ENCODE results near the gene FKBP5. TPM values are rescaled to one million over a fixed set of nuclear protein-coding genes. Genes with fewer than 3 reads are reported as not detected.

The FKBP5 gene
- total RNA-seq, 1 donor from 2014 or later: 128 TPM

- intact Hi-C loops (cut with DNase I): no loop called here
- Histone ChIP-seq H3K4me1 (peaks cover 61% of the 10 kb centered on the region), H3K27me3 (ENCODE audit: low read depth) (no peaks in the 10 kb centered on the region), H3K27ac (peak overlapping the region; percentile 33), H3K9me3 (no peaks in the 10 kb centered on the region), H3K36me3 (peaks cover 93% of the 10 kb centered on the region), H3K4me3 (no peak overlapping the region)
- ATAC-seq (no peak), DNase-seq (no peak)
- TF ChIP-seq, protein P1, sequence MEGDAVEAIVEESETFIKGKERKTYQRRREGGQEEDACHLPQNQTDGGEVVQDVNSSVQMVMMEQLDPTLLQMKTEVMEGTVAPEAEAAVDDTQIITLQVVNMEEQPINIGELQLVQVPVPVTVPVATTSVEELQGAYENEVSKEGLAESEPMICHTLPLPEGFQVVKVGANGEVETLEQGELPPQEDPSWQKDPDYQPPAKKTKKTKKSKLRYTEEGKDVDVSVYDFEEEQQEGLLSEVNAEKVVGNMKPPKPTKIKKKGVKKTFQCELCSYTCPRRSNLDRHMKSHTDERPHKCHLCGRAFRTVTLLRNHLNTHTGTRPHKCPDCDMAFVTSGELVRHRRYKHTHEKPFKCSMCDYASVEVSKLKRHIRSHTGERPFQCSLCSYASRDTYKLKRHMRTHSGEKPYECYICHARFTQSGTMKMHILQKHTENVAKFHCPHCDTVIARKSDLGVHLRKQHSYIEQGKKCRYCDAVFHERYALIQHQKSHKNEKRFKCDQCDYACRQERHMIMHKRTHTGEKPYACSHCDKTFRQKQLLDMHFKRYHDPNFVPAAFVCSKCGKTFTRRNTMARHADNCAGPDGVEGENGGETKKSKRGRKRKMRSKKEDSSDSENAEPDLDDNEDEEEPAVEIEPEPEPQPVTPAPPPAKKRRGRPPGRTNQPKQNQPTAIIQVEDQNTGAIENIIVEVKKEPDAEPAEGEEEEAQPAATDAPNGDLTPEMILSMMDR (IDR thresholded peaks at IDR 0.05): no peak
These were observed 102.2 kb downstream of the FKBP5 start for GRCh38 chr6:35586542-35586941.

DNA sequence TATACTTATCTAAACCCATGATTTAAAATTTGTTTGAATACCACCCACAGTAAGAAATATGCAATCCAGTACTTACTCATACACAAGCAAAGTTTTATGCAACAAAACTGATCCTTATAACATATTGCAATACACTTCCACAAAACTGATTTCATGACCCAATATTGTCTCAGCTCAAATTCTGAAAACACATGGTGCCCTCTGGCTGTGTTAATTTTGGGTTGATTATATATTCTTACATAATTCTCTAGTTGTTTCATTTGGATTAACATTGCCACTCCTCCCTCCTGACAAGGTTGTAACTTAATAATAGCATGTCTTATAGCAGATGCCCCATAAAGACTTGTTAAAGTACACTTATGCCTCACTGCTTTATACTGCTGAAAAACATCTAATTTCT, 103.1 kb downstream of the FKBP5 start:
- intact Hi-C loops (cut with DNase I): no loop called here
- H3K4me1 ChIP-seq: peaks cover 52% of the 10 kb centered on the region
- H3K9me3 ChIP-seq: no peaks in the 10 kb centered on the region
- H3K27me3 ChIP-seq (ENCODE audit: low read depth): no peaks in the 10 kb centered on the region
- no peak overlapping the region for H3K4me3 ChIP-seq
- TF ChIP-seq, protein P1 (IDR thresholded peaks at IDR 0.05): no peak
- DNase-seq (no peak), ATAC-seq (no peak)
- H3K27ac ChIP-seq: peak overlapping the region; percentile 33
- peaks cover 94% of the 10 kb centered on the region for H3K36me3 ChIP-seq

GRCh38 chr6:35583893-35584688, 104.6 kb downstream of the FKBP5 start:
- DNase-seq (no peak), ATAC-seq (peak; percentile 69 to 77)
- H3K27me3 ChIP-seq (ENCODE audit: low read depth): no peaks in the 10 kb centered on the region
- peaks cover 93% of the 10 kb centered on the region for H3K36me3 ChIP-seq
- peak overlapping the region; percentile 2 for H3K27ac ChIP-seq
- no peak overlapping the region for H3K4me3 ChIP-seq
- H3K4me1 ChIP-seq: peaks cover 38% of the 10 kb centered on the region
- no peaks in the 10 kb centered on the region for H3K9me3 ChIP-seq
- intact Hi-C loops (cut with DNase I): loop anchor here (5.0 kb wide), 1 partner anchor 153 kb away; the partner anchor contains the start of gene ARMC12
- TF ChIP-seq, protein P1 (IDR thresholded peaks at IDR 0.05): peak; percentile 77

GRCh38 chr6:35582315-35582714, 106.4 kb downstream of the FKBP5 start:
- Histone ChIP-seq H3K27ac (no peak overlapping the region), H3K36me3 (peaks cover 93% of the 10 kb centered on the region), H3K4me1 (peaks cover 32% of the 10 kb centered on the region), H3K9me3 (no peaks in the 10 kb centered on the region), H3K4me3 (no peak overlapping the region), H3K27me3 (ENCODE audit: low read depth) (no peaks in the 10 kb centered on the region)
- DNase-seq (no peak), ATAC-seq (peak in 1 of 2 donors; percentile 13)
- intact Hi-C loops (cut with DNase I): loop anchor here (5.0 kb wide), 1 partner anchor 155 kb away; the partner anchor contains the start of gene ARMC12
- TF ChIP-seq, protein P1 (IDR thresholded peaks at IDR 0.05): no peak

DNA sequence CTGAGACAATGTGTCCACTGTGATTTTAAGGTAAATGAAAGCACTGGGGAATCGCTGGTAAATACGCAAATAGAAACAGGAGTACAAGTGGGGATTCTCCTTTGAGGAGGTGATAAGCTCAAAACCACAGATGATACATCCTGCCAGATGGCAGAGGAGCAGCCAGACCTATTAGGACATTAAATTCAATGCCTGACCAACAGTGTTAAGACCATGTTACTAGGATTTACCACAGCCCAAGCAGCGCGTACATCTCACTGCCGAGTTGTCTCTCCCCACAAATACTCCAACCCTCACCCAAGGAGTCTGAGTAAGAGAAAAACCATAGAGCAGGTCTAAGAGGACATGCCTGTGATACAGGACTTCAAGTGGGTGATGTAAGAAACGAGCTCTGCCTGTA, 107.1 kb downstream of the FKBP5 start:
- Histone ChIP-seq H3K27me3 (ENCODE audit: low read depth) (no peaks in the 10 kb centered on the region), H3K4me1 (peaks cover 25% of the 10 kb centered on the region), H3K36me3 (peaks cover 93% of the 10 kb centered on the region), H3K27ac (no peak overlapping the region), H3K9me3 (no peaks in the 10 kb centered on the region), H3K4me3 (no peak overlapping the region)
- DNase-seq (no peak), ATAC-seq (peak in 1 of 2 donors; percentile 29)
- TF ChIP-seq, protein P1 (IDR thresholded peaks at IDR 0.05): no peak
- intact Hi-C loops (cut with DNase I): loop anchor here (5.0 kb wide), 1 partner anchor 156 kb away; the partner anchor contains the start of gene ARMC12

Data from lower lobe of right lung (tissue), 2 donors.